Activated CD8-positive, alpha-beta T cell treated with anti-CD3 and anti-CD28 coated beads for 36 hours (primary cell): Measurements from ENCODE around the gene LGI4. TPM values are rescaled to one million over a fixed set of nuclear protein-coding genes. Genes with fewer than 3 reads are reported as not detected.
"Not testable (repeated sequence)": the region's sequence is repeated elsewhere in the genome, so short reads cannot be mapped to it uniquely, and the experiment has no call there.

Experiments
- ATAC-seq: fragments of 200-7000 bp; cut with Tn5 transposase; one replicate; pipeline ENCODE4 v1.10.0; 2021; ENCODE audit warnings: mild to moderate bottlenecking, moderate library complexity
- CTCF ChIA-PET: fragments of 350-600 bp; sonication (Branson Sonifier 250); formaldehyde crosslinking; loops from one replicate; lab custom pipeline; 2021; ENCODE audit warnings: antibody characterized with exemption; lab: Charles Lee
- POLR2A ChIA-PET: fragments of 350-600 bp; sonication (Branson Sonifier 250); formaldehyde crosslinking; loops from one replicate; lab custom pipeline; 2021; ENCODE audit warnings: antibody characterized with exemption; lab: Charles Lee
- DNase-seq: peaks from one replicate; pipeline ENCODE4 v3.0.0-alpha.2; 2020
- H3K27ac Mint-ChIP-seq: one replicate; pipeline ENCODE4 v1.8.0; 2021; ENCODE audit warnings: mild to moderate bottlenecking, mixed read lengths
- H3K27me3 Mint-ChIP-seq: one replicate; pipeline ENCODE4 v1.8.0; 2021; ENCODE audit warnings: mixed read lengths
- H3K36me3 Mint-ChIP-seq: one replicate; pipeline ENCODE4 v1.8.0; 2021; ENCODE audit warnings: low read depth, mixed read lengths
- H3K4me1 Mint-ChIP-seq: one replicate; pipeline ENCODE4 v1.8.0; 2021; ENCODE audit warnings: low read depth, mixed read lengths
- H3K4me3 Mint-ChIP-seq: one replicate; pipeline ENCODE4 v1.8.0; 2021; ENCODE audit warnings: mild to moderate bottlenecking, moderate library complexity, mixed read lengths
- H3K9me3 Mint-ChIP-seq: one replicate; pipeline ENCODE4 v1.8.0; 2021; ENCODE audit warnings: mixed read lengths
- CTCF ChIP-seq: fragments of 200-600 bp; IDR thresholded peaks from one replicate; pipeline ENCODE4 v1.8.0; 2022; ENCODE audit warnings: antibody characterized with exemption, mild to moderate bottlenecking
- intact Hi-C: fragments of 100-400 bp; cut with micrococcal nuclease; formaldehyde crosslinking; loops from one replicate; pipeline ENCODE4 v1.10.0; 2022
- total RNA-seq, 2 experiments: library from RNA; stranded (reverse); gene quantifications; one replicate each; pipeline ENCODE4 v1.2.3, GENCODE V29; 2021

The LGI4 gene
- total RNA-seq, 2 experiments from 2014 or later = 0.25 to 0.27 TPM

GRCh38 chr19:35135389-35135909, 590 bp upstream of the LGI4 start:
- ATAC-seq (peak; percentile 96), DNase-seq (peak; percentile 81)
- ChIA-PET CTCF (interaction anchor here (0.7 to 3.7 kb wide), 20 partner anchors 8 to 129 kb away, joined by 3 to 42 read pairs (median 4); partner anchors contain the start of gene FXYD5), POLR2A (interaction anchor here (0.6 to 1.1 kb wide), 2 partner anchors 69 to 102 kb away, joined by 3 to 4 read pairs; no protein-coding TSS in a partner anchor)
- TF ChIP-seq CTCF = peak; percentile 75
- H3K4me1 Mint-ChIP-seq = peaks cover 4% of the 10 kb centered on the region
- intact Hi-C loops = loop anchor here (2.0 kb wide), 1 partner anchor 69 kb away; no protein-coding TSS in a partner anchor
- H3K9me3 Mint-ChIP-seq = no peaks in the 10 kb centered on the region
- H3K27me3 Mint-ChIP-seq = no peaks in the 10 kb centered on the region
- no peak overlapping the region for H3K4me3 Mint-ChIP-seq
- H3K27ac Mint-ChIP-seq = no peak overlapping the region
- H3K36me3 Mint-ChIP-seq = no peaks in the 10 kb centered on the region

GRCh38 chr19:35133826-35134225, 1.0 kb downstream of the LGI4 start:
- Mint-ChIP-seq H3K27ac (no peak overlapping the region), H3K9me3 (no peaks in the 10 kb centered on the region), H3K36me3 (no peaks in the 10 kb centered on the region), H3K4me3 (no peak overlapping the region), H3K4me1 (peaks cover 4% of the 10 kb centered on the region), H3K27me3 (no peaks in the 10 kb centered on the region)
- no peak for TF ChIP-seq CTCF
- no peak for DNase-seq
- no peak for ATAC-seq
- ChIA-PET CTCF (interaction anchor here (1.4 to 3.7 kb wide), 3 partner anchors 19 to 88 kb away, joined by 3 to 42 read pairs (median 5); no protein-coding TSS in a partner anchor), POLR2A (no interaction called here)
- intact Hi-C loops = loop anchor here (2.0 kb wide), 1 partner anchor 67 kb away; no protein-coding TSS in a partner anchor

DNA sequence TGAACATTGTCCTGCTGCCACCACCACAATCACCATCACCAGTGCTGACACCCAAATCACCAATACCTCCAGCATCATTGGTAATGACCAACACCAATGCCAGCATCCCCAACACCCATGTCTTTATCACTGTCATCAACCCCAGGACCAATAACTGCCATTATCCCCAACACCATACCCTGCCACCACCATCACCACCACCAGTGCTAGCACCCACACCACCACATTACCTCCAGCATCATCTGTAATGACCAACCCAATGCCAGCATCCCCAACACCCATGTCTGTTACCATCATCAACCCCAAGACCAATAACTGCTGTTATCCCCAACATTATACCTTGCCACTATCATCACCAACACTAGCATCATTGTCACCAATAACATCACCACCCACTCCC, 2.6 kb downstream of the LGI4 start:
- ATAC-seq (no peak), DNase-seq (no peak)
- Mint-ChIP-seq H3K36me3 (no peaks in the 10 kb centered on the region), H3K27ac (no peak overlapping the region), H3K4me1 (peaks cover 4% of the 10 kb centered on the region), H3K4me3 (no peak overlapping the region), H3K9me3 (no peaks in the 10 kb centered on the region), H3K27me3 (no peaks in the 10 kb centered on the region)
- ChIA-PET POLR2A (no interaction called here), CTCF (no interaction called here)
- TF ChIP-seq CTCF = no peak
- intact Hi-C loops = no loop called here

DNA sequence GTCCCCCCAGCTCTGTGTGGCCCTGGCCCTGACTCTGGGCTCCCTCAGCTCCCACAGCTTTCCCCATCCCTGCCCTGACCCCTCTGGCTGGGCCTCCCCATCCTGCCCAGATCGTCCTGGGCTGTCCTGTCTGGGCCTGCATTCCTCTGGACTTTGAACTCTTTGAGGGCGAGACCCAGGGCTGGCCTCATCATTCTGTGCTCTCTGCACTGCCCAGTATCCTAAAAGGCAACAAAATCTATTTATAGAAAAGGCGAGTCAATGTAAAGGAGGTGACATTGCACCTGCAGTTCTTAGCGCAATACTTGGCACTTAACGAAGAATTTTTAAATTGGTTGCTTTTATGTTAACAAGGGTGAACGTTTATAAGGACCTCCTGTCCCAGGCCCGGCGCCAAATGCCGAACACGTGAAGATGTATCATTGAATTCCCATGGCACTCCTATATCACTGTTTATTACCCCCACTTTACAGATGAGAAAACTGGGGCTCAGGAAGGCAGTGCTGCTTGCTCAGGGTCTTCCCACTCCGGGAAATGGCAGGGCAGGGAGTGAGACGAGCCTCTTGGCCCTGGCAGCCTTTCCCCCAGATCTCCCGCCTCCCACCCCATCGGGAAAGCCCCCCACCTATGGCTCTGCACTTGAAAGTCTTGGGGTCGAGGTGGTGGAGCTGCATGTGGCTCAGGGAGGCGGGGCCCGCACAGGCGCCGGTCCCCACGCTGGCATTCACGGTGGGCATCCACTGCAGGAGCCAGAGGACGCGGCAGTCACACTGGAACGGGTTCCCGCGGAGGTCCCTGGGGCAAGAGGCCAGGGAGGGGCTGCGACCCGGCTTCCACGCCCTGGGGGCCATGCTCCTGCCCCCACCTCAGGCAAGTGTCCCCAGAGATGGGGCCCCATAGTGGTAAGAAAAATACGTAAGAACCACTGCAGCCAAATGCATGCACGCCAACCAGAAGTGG, 3.8 kb downstream of the LGI4 start:
- DNase-seq = no peak
- H3K27ac Mint-ChIP-seq = no peak overlapping the region
- TF ChIP-seq CTCF = no peak
- ChIA-PET CTCF (no interaction called here), POLR2A (no interaction called here)
- no peaks in the 10 kb centered on the region for H3K27me3 Mint-ChIP-seq
- H3K9me3 Mint-ChIP-seq = no peaks in the 10 kb centered on the region
- H3K36me3 Mint-ChIP-seq = no peaks in the 10 kb centered on the region
- intact Hi-C loops = no loop called here
- H3K4me3 Mint-ChIP-seq = no peak overlapping the region
- no peak for ATAC-seq
- peaks cover 4% of the 10 kb centered on the region for H3K4me1 Mint-ChIP-seq

DNA sequence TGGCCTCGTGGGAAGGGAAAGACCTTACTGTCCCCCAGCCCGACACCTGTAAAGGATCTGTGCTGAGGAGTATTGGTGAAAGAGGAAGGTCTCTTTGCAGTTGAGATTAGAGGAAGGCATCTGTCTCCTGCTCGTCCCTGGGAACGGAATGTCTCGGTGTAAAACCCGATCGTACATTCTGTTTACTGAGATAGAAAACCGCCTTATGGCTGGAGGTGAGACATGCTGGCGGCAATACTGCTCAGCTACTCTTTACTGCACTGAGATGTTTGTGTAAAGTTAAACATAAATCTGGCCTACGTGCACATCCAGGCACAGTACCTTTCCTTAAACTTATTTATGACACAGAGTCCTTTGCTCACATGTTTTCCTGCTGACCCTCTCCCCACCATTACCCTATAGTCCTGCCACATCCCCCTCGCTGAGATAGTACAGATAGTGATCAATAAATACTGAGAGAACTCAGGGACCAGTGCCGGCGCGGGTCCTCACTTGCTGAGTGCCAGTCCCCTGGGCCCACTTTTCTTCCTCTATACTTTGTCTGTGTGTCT, 5.1 kb downstream of the LGI4 start:
- H3K27ac Mint-ChIP-seq, ATAC-seq, H3K27me3 Mint-ChIP-seq, H3K4me1 Mint-ChIP-seq, intact Hi-C loops, DNase-seq, H3K36me3 Mint-ChIP-seq, H3K9me3 Mint-ChIP-seq, H3K4me3 Mint-ChIP-seq, POLR2A ChIA-PET, CTCF ChIA-PET: not testable (repeated sequence)
